ENCODE measurements around the gene OR51I1. TPM values are rescaled to one million over a fixed set of nuclear protein-coding genes. Genes with fewer than 3 reads are reported as not detected.

OR51I1 gene
- total RNA-seq, 1 donor from 2014 or later: not detected

Other genes with a start within 250 kb of the OR51I1 start
- gene OR51V1, start 240.8 kb downstream of the OR51I1 start, total RNA-seq: not detected
- gene HBB, start 214.4 kb downstream of the OR51I1 start, total RNA-seq: 1,223 TPM
- 4.4 TPM for gene HBD, start 207.0 kb downstream of the OR51I1 start, total RNA-seq
- not detected for gene HBG1, start 191.7 kb downstream of the OR51I1 start, total RNA-seq
- gene HBG2, start 186.7 kb downstream of the OR51I1 start, total RNA-seq: 0.94 TPM
- not detected for gene HBE1, start 171.6 kb downstream of the OR51I1 start, total RNA-seq
- gene OR51B4, start 139.6 kb downstream of the OR51I1 start, total RNA-seq: not detected
- gene OR51B2, start 117.2 kb downstream of the OR51I1 start, total RNA-seq: not detected
- gene OR51B5, start 98.0 kb downstream of the OR51I1 start, total RNA-seq: not detected
- not detected for gene OR51B6, start 90.0 kb downstream of the OR51I1 start, total RNA-seq
- gene OR51M1, start 57.7 kb downstream of the OR51I1 start, total RNA-seq: not detected
- not detected for gene OR51Q1, start 19.4 kb downstream of the OR51I1 start, total RNA-seq
- not detected for gene OR51I2, start 7.8 kb upstream of the OR51I1 start, total RNA-seq
- gene OR52D1, start 47.2 kb upstream of the OR51I1 start, total RNA-seq: not detected
- gene UBQLN3, start 68.4 kb upstream of the OR51I1 start, total RNA-seq: not detected
- 0.11 TPM for gene UBQLNL, start 75.2 kb upstream of the OR51I1 start, total RNA-seq
- not detected for gene OR52H1, start 107.0 kb upstream of the OR51I1 start, total RNA-seq
- gene OR52B6, start 139.4 kb upstream of the OR51I1 start, total RNA-seq: not detected
- 0.46 TPM for gene TRIM6, start 155.1 kb upstream of the OR51I1 start, total RNA-seq
- 2.3 TPM for gene TRIM34, start 183.5 kb upstream of the OR51I1 start, total RNA-seq
- gene TRIM5, start 243.6 kb upstream of the OR51I1 start, total RNA-seq: 6.4 TPM
- 16.1 TPM for gene TRIM22, start 248.3 kb upstream of the OR51I1 start, total RNA-seq